ENCODE results near the gene GMNN. TPM values are rescaled to one million over a fixed set of nuclear protein-coding genes. Genes with fewer than 3 reads are reported as not detected.

GMNN gene
- total and polyA plus RNA-seq, 2 experiments from 2014 or later = 88.2 to 202 TPM

GRCh38 chr6:24799541-24799915 lies 24.8 kb downstream of the GMNN start (continued):
- TF ChIP-seq POLR2AphosphoS5 (IDR thresholded peaks at IDR 0.05; ENCODE audit: low read depth) = no peak
- no peak for TF ChIP-seq ZNF462 (CRISPR knock-in tag; IDR thresholded peaks at IDR 0.05)

- 0 out of 2 replicates have a peak, but pooled peaks cover 7% of the 10 kb centered on the region for H3K4me1 ChIP-seq (ENCODE audit: insufficient read depth)
- Mint-ChIP-seq H3K27me3 (ENCODE audit: insufficient read depth, low read depth, poor library complexity) (peaks cover 6% of the 10 kb centered on the region), H3K4me1 (peaks cover 10% of the 10 kb centered on the region; the same call in 2 of the 3 replicates), H3K27ac (no peak overlapping the region), H3K36me3 (ENCODE audit: low read depth) (no peaks in the 10 kb centered on the region), H3K9me3 (no peaks in the 10 kb centered on the region), H3K4me3 (no peak overlapping the region)
- no peaks in the 10 kb centered on the region for H3F3A ChIP-seq (replicated peaks; ENCODE audit: low read depth)
- no peaks in the 10 kb centered on the region for H3K79me2 ChIP-seq (replicated peaks; ENCODE audit: insufficient read depth)
- H3K27me3 ChIP-seq (ENCODE audit: insufficient read depth) = no peaks in the 10 kb centered on the region
- H3K27ac ChIP-seq (ENCODE audit: low read depth) = no peak overlapping the region
- no peak overlapping the region for H2AFZ ChIP-seq
- no peak overlapping the region for H3K4me3 ChIP-seq
- H3K4me2 ChIP-seq = no peak overlapping the region
- H3K36me3 ChIP-seq (ENCODE audit: insufficient read depth) = no peaks in the 10 kb centered on the region
- no peak for DNase-seq (ENCODE audit: low spot score)
- H4K20me1 ChIP-seq (replicated peaks; ENCODE audit: insufficient read depth) = no peaks in the 10 kb centered on the region
- no peaks in the 10 kb centered on the region for H3K9me2 ChIP-seq (ENCODE audit: insufficient read depth)
- ATAC-seq = no peak
- TF ChIP-seq ZNF462 (CRISPR knock-in tag; IDR thresholded peaks at IDR 0.05) (no peak), REST (IDR thresholded peaks at IDR 0.05; ENCODE audit: unreplicated experiment) (no peak), POLR2AphosphoS5 (IDR thresholded peaks at IDR 0.05; ENCODE audit: low read depth) (no peak), JUNB (IDR thresholded peaks at IDR 0.05; ENCODE audit: unreplicated experiment) (no peak)
Observed at GRCh38 chr6:24802271-24803059, 27.7 kb downstream of the GMNN start.
